SJCRH30 (cell line): Measurements from ENCODE around the gene PSMD14. TPM values are rescaled to one million over a fixed set of nuclear protein-coding genes. Genes with fewer than 3 reads are reported as not detected.
"Not testable (repeated sequence)": the region's sequence is repeated elsewhere in the genome, so short reads cannot be mapped to it uniquely, and the experiment has no call there.

Experiments used
- DNase-seq, 2 experiments: peaks; one replicate each; pipeline ENCODE4 v3.0.0-alpha.2; 2015 to 2020
- H3K27ac ChIP-seq: fragments of 250-450 bp; sonication (Bioruptor Pico); 2 replicates; pipeline ENCODE4 v1.5.1; 2020; ENCODE audit warnings: mild to moderate bottlenecking, moderate library complexity
- H3K27me3 ChIP-seq: fragments of 250-450 bp; sonication (Bioruptor Pico); 2 replicates; pipeline ENCODE4 v1.5.1; 2020; ENCODE audit warnings: mild to moderate bottlenecking, moderate library complexity
- H3K36me3 ChIP-seq: fragments of 250-450 bp; sonication (Bioruptor Pico); 2 replicates; pipeline ENCODE4 v1.5.1; 2020; ENCODE audit warnings: mild to moderate bottlenecking, moderate library complexity
- H3K4me1 ChIP-seq: fragments of 250-450 bp; sonication (Bioruptor Pico); 2 replicates; pipeline ENCODE4 v1.5.1; 2020; ENCODE audit warnings: mild to moderate bottlenecking, moderate library complexity
- H3K4me3 ChIP-seq: fragments of 250-450 bp; sonication (Bioruptor Pico); 2 replicates; pipeline ENCODE4 v1.5.1; 2020; ENCODE audit warnings: mild to moderate bottlenecking, moderate library complexity
- H3K9me3 ChIP-seq: fragments of 250-450 bp; sonication (Bioruptor Pico); replicated peaks from 2 replicates; pipeline ENCODE4 v1.5.1; 2020; ENCODE audit warnings: mild to moderate bottlenecking, moderate library complexity
- total RNA-seq: library from RNA; depleted of rRNA; stranded (reverse); fragments of >200 nt; shearing (Covaris generic); gene quantifications from 2 replicates; pipeline ENCODE4 v1.2.3, GENCODE V29; 2014; rRNA removed

The PSMD14 gene
- total RNA-seq: 99.9 and 105 TPM in 2 replicates

GRCh38 chr2:161308178-161308955, at the start of gene PSMD14:
Gene PSMD14, plus strand, starts transcription at chr2:161308425. Its CDS starts 10,401 bp downstream, at chr2:161318826.
- DNase-seq: peak; percentile 95
- Histone ChIP-seq H3K4me3 (peak within 1 kb of the TSS; percentile 83), H3K27ac (peak within 1 kb of the TSS; percentile 91), H3K27me3 (no peaks in the 10 kb centered on the region), H3K9me3 (no peaks in the 10 kb centered on the region), H3K36me3 (peaks cover 3% of the 10 kb centered on the region), H3K4me1 (no peaks in the 10 kb centered on the region)

GRCh38 chr2:161265874-161266273, 42.4 kb upstream of the PSMD14 start:
- no peaks in the 10 kb centered on the region for H3K9me3 ChIP-seq
- no peaks in the 10 kb centered on the region for H3K27me3 ChIP-seq
- DNase-seq: no peak
- H3K27ac ChIP-seq: no peak overlapping the region
- no peak overlapping the region for H3K4me3 ChIP-seq
- no peaks in the 10 kb centered on the region for H3K36me3 ChIP-seq
- H3K4me1 ChIP-seq: no peaks in the 10 kb centered on the region

GRCh38 chr2:161269111-161269510, 39.1 kb upstream of the PSMD14 start:
- H3K27me3 ChIP-seq: no peaks in the 10 kb centered on the region
- no peak for DNase-seq

GRCh38 chr2:161273038-161273760, 35.0 kb upstream of the PSMD14 start:
- Histone ChIP-seq H3K36me3 (no peaks in the 10 kb centered on the region), H3K9me3 (no peaks in the 10 kb centered on the region), H3K4me3 (no peak overlapping the region), H3K4me1 (no peaks in the 10 kb centered on the region), H3K27me3 (no peaks in the 10 kb centered on the region), H3K27ac (no peak overlapping the region)
- DNase-seq: peak; percentile 22 to 78

More at GRCh38 chr2:161269111-161269510, 39.1 kb upstream of the PSMD14 start:
- Histone ChIP-seq H3K4me3 (no peak overlapping the region), H3K27ac (no peak overlapping the region), H3K4me1 (no peaks in the 10 kb centered on the region), H3K9me3 (no peaks in the 10 kb centered on the region), H3K36me3 (no peaks in the 10 kb centered on the region)

GRCh38 chr2:161278564-161279229, 29.5 kb upstream of the PSMD14 start:
- peak in 1 of 2 experiments; percentile 4 for DNase-seq
- H3K36me3 ChIP-seq, H3K27ac ChIP-seq, H3K9me3 ChIP-seq, H3K4me3 ChIP-seq, H3K27me3 ChIP-seq, H3K4me1 ChIP-seq: not testable (repeated sequence)

GRCh38 chr2:161279230-161279815, 28.9 kb upstream of the PSMD14 start:
- not testable (repeated sequence) for H3K9me3 ChIP-seq, H3K27ac ChIP-seq, H3K36me3 ChIP-seq, H3K27me3 ChIP-seq, H3K4me1 ChIP-seq, DNase-seq, H3K4me3 ChIP-seq

GRCh38 chr2:161280906-161281323, 27.3 kb upstream of the PSMD14 start:
- peak; percentile 21 to 25 for DNase-seq

GRCh38 chr2:161281615-161282310, 26.5 kb upstream of the PSMD14 start:
- DNase-seq, H3K36me3 ChIP-seq, H3K27ac ChIP-seq, H3K4me1 ChIP-seq, H3K9me3 ChIP-seq, H3K27me3 ChIP-seq, H3K4me3 ChIP-seq: not testable (repeated sequence)

More at GRCh38 chr2:161280906-161281323, 27.3 kb upstream of the PSMD14 start:
- not testable (repeated sequence) for H3K27ac ChIP-seq, H3K27me3 ChIP-seq, H3K9me3 ChIP-seq, H3K36me3 ChIP-seq, H3K4me3 ChIP-seq, H3K4me1 ChIP-seq

GRCh38 chr2:161282311-161282644, 25.9 kb upstream of the PSMD14 start:
- not testable (repeated sequence) for H3K27me3 ChIP-seq, H3K36me3 ChIP-seq, H3K9me3 ChIP-seq, H3K4me1 ChIP-seq, H3K27ac ChIP-seq, H3K4me3 ChIP-seq, DNase-seq

- H3K27me3 ChIP-seq: no peaks in the 10 kb centered on the region
- H3K27ac ChIP-seq: no peak overlapping the region
- DNase-seq: no peak
- no peaks in the 10 kb centered on the region for H3K36me3 ChIP-seq
- H3K9me3 ChIP-seq: no peaks in the 10 kb centered on the region
- no peak overlapping the region for H3K4me3 ChIP-seq
- H3K4me1 ChIP-seq: no peaks in the 10 kb centered on the region
These were observed 24.3 kb upstream of the PSMD14 start for GRCh38 chr2:161283926-161284325.

- Histone ChIP-seq H3K4me3 (no peak overlapping the region), H3K27me3 (no peaks in the 10 kb centered on the region), H3K36me3 (no peaks in the 10 kb centered on the region), H3K27ac (no peak overlapping the region), H3K9me3 (no peaks in the 10 kb centered on the region), H3K4me1 (no peaks in the 10 kb centered on the region)
- DNase-seq: no peak
These were observed 4.6 kb upstream of the PSMD14 start for GRCh38 chr2:161303535-161304050.

- Histone ChIP-seq H3K36me3 (no peaks in the 10 kb centered on the region; the same call in 1 of the 2 replicates), H3K4me1 (no peaks in the 10 kb centered on the region), H3K4me3 (peak overlapping the region; percentile 83), H3K27ac (no peak overlapping the region), H3K9me3 (no peaks in the 10 kb centered on the region), H3K27me3 (no peaks in the 10 kb centered on the region)
- no peak for DNase-seq
These were observed 1.3 kb upstream of the PSMD14 start for GRCh38 chr2:161306919-161307318.

- peak overlapping the region; percentile 91 for H3K27ac ChIP-seq
These were observed 549 bp upstream of the PSMD14 start for GRCh38 chr2:161307676-161308075.

GRCh38 chr2:161312996-161313395, 4.8 kb downstream of the PSMD14 start:
- H3K27ac ChIP-seq: no peak overlapping the region
- no peaks in the 10 kb centered on the region for H3K4me1 ChIP-seq
- H3K27me3 ChIP-seq: no peaks in the 10 kb centered on the region
- H3K4me3 ChIP-seq: no peak overlapping the region
- no peak for DNase-seq
- H3K9me3 ChIP-seq: no peaks in the 10 kb centered on the region
- peaks cover 13% of the 10 kb centered on the region for H3K36me3 ChIP-seq

More at GRCh38 chr2:161307676-161308075, 549 bp upstream of the PSMD14 start:
- Histone ChIP-seq H3K4me3 (peak overlapping the region; percentile 83), H3K36me3 (peaks cover 3% of the 10 kb centered on the region), H3K9me3 (no peaks in the 10 kb centered on the region), H3K4me1 (no peaks in the 10 kb centered on the region), H3K27me3 (no peaks in the 10 kb centered on the region)
- DNase-seq: no peak
